H1 (cell line): ENCODE data around the gene MICU1. TPM values are rescaled to one million over a fixed set of nuclear protein-coding genes. Genes with fewer than 3 reads are reported as not detected.

Experiments
- ASH2L ChIP-seq: fragments of 200-600, 300-600 bp; sonication (generic); IDR thresholded peaks from one replicate; pipeline ENCODE4 v1.7.1; 2017; ENCODE audit warnings: low read length
- ATF3 ChIP-seq: IDR thresholded peaks from 2 replicates; pipeline ENCODE4 v1.6.1; 2011; ENCODE audit warnings: low read depth, mild to moderate bottlenecking, low read length; ENCODE audit not compliant: insufficient read depth
- BACH1 ChIP-seq: IDR thresholded peaks from 2 replicates; pipeline ENCODE4 v1.6.1; 2012; ENCODE audit warnings: low read length, improper control_type of control experiment
- CREB1 ChIP-seq: IDR thresholded peaks from 2 replicates; pipeline ENCODE4 v1.6.1; 2012; ENCODE audit warnings: inconsistent platforms
- EGR1 ChIP-seq: IDR thresholded peaks from 2 replicates; pipeline ENCODE4 v1.6.1; 2011; ENCODE audit warnings: low read depth, low read length, borderline replicate concordance
- EP300 ChIP-seq, 2 experiments: IDR thresholded peaks; 1 replicate in 1 of 2; 2 replicates in 1 of 2; pipeline ENCODE4 v1.6.1; 2011 to 2012; ENCODE audit warnings: low read depth in 2 of 2, low read length in 2 of 2, mild to moderate bottlenecking in 2 of 2, borderline replicate concordance in 1 of 2, inconsistent platforms in 1 of 2, moderate library complexity in 1 of 2
- FOSL1 ChIP-seq: IDR thresholded peaks from 2 replicates; pipeline ENCODE4 v1.6.1; 2011; ENCODE audit warnings: mild to moderate bottlenecking, low read depth, low read length, moderate library complexity; ENCODE audit not compliant: insufficient read depth
- JUN ChIP-seq: IDR thresholded peaks from 2 replicates; pipeline ENCODE4 v1.6.1; 2011; ENCODE audit warnings: low read depth, mild to moderate bottlenecking, improper control_type of control experiment, low read length
- KDM1A ChIP-seq: fragments of 200-600, 300-600 bp; sonication (generic); IDR thresholded peaks from 2 replicates; pipeline ENCODE4 v1.7.1; 2016; ENCODE audit warnings: mild to moderate bottlenecking, low read length, borderline replicate concordance
- KDM5A ChIP-seq: fragments of 200-600 bp; IDR thresholded peaks from 2 replicates; pipeline ENCODE4 v1.7.1; 2012; ENCODE audit warnings: mild to moderate bottlenecking, low read length, inconsistent platforms, mixed read lengths
- MAX ChIP-seq: IDR thresholded peaks from 2 replicates; pipeline ENCODE4 v1.6.1; 2012; ENCODE audit warnings: inconsistent platforms
- PHF8 ChIP-seq: fragments of 200-600 bp; sonication (generic); conservative IDR thresholded peaks from 2 replicates; pipeline ENCODE4 v1.7.1; 2012; ENCODE audit warnings: low read depth, mild to moderate bottlenecking, inconsistent platforms, low read length, moderate library complexity
- POLR2AphosphoS5 ChIP-seq: IDR thresholded peaks from 2 replicates; pipeline ENCODE4 v1.6.1; 2011; ENCODE audit warnings: low read depth, low read length
- RNF2 ChIP-seq: fragments of 200-900, 300-1000 bp; sonication (generic); IDR thresholded peaks from 2 replicates; pipeline ENCODE4 v1.7.1; 2016; ENCODE audit warnings: borderline replicate concordance, low read depth, mild to moderate bottlenecking, antibody characterized with exemption, low read length; ENCODE audit not compliant: poor library complexity, severe bottlenecking; ENCODE audit errors: missing control alignments
- SAP30 ChIP-seq: fragments of 300-600 bp; sonication (generic); IDR thresholded peaks from 2 replicates; pipeline ENCODE4 v1.7.1; 2012; ENCODE audit warnings: low read length, moderate library complexity, mild to moderate bottlenecking, inconsistent platforms; ENCODE audit not compliant: insufficient read depth, insufficient replicate concordance
- SIN3A ChIP-seq, 2 experiments: IDR thresholded peaks in 1 of 2; conservative IDR thresholded peaks in 1 of 2; 2 replicates each; pipeline ENCODE4 v1.6.1; 2011 to 2012; ENCODE audit warnings: low read length in 2 of 2, improper control_type of control experiment in 1 of 2, low read depth in 1 of 2, mild to moderate bottlenecking in 1 of 2
- SP1 ChIP-seq: IDR thresholded peaks from 2 replicates; pipeline ENCODE4 v1.6.1; 2011; ENCODE audit warnings: low read depth, low read length
- SRF ChIP-seq: IDR thresholded peaks from 2 replicates; pipeline ENCODE4 v1.6.1; 2011; ENCODE audit warnings: mild to moderate bottlenecking, low read depth, low read length, moderate library complexity
- TAF1 ChIP-seq: IDR thresholded peaks from 2 replicates; pipeline ENCODE4 v1.6.1; 2011; ENCODE audit warnings: mild to moderate bottlenecking, low read depth, low read length
- TBP ChIP-seq: IDR thresholded peaks from 2 replicates; pipeline ENCODE4 v1.6.1; 2011; ENCODE audit warnings: low read depth, low read length, improper control_type of control experiment
- polyA plus RNA-seq, 7 experiments: library from polyadenylated mRNA; depleted of rRNA in 3 of 7; stranded (reverse) in 5 of 7; unstranded in 2 of 7; fragments of >200 nt in 5 of 7; fragments of 200-250 nt in 2 of 7; gene quantifications; 1 replicate in 5 of 7; 2 replicates in 1 of 7; 4 replicates in 1 of 7; pipeline versions ENCODE4 v1.2.1 to v1.2.3, GENCODE V29; 2011 to 2013; ENCODE audit warnings: missing spikeins in 2 of 7, mixed read lengths in 2 of 7
- total RNA-seq: library from RNA; stranded (reverse); fragmentation: NEBNext Ultra II Directional; extraction: Animal tissue kit (Norgen Biotek cat#: 25700); gene quantifications from 2 replicates; pipeline ENCODE4 v1.2.1, GENCODE V29; 2021
- TF ChIP-seq, protein P1 (sequence below): IDR thresholded peaks from 2 replicates; pipeline ENCODE4 v1.6.1; 2011; ENCODE audit warnings: low read length, improper control_type of control experiment

MICU1 gene
- total and polyA plus RNA-seq, 2 of the 8 experiments (the other 6 are each of a cell fraction or from before 2014, with no cell fraction given) = 18.0 to 36.7 TPM

GRCh38 chr10:72625608-72626443, at the start of gene MICU1 (continued):
- TF ChIP-seq, protein P1, sequence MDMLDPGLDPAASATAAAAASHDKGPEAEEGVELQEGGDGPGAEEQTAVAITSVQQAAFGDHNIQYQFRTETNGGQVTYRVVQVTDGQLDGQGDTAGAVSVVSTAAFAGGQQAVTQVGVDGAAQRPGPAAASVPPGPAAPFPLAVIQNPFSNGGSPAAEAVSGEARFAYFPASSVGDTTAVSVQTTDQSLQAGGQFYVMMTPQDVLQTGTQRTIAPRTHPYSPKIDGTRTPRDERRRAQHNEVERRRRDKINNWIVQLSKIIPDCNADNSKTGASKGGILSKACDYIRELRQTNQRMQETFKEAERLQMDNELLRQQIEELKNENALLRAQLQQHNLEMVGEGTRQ = peak; percentile 91
- TF ChIP-seq SP1 (peak; percentile 72; the same call in 1 of the 2 replicates), PHF8 (peak; percentile 62; the same call in 1 of the 2 replicates), EP300 (IDR thresholded peaks at IDR 0.05; ENCODE audit: borderline replicate concordance in 1 of 2, low read depth in 2 of 2, low read length in 2 of 2) (no peak), TAF1 (peak; percentile 68; the same call in 1 of the 2 replicates), SIN3A (conservative IDR thresholded peaks at IDR 0.05 in 1 of 2, IDR thresholded peaks at IDR 0.05 in 1 of 2; ENCODE audit: low read depth in 1 of 2, low read length in 2 of 2) (peak; percentile 83 to 85; a peak in 3 of 4 replicates), ASH2L (peak; percentile 82), POLR2AphosphoS5 (peak; percentile 54; the same call in 1 of the 2 replicates), FOSL1 (no peak), KDM5A (no peak; the same call in 1 of the 2 replicates), JUN (no peak), MAX (peak; percentile 69; the same call in 1 of the 2 replicates), ATF3 (peak; percentile 70), CREB1 (peak; percentile 60), SAP30 (peak; percentile 96), EGR1 (peak; percentile 96), BACH1 (peak; percentile 9; the same call in 1 of the 2 replicates), TBP (peak; percentile 26; the same call in 1 of the 2 replicates), KDM1A (no peak; the same call in 1 of the 2 replicates), RNF2 (no peak), SRF (no peak)
